PC-3 (cell line): ENCODE results near the gene ZNF778.

ENCODE experiments used
- EZH2 ChIP-seq: fragments of 300-600 bp; sonication (generic); IDR thresholded peaks from one replicate; pipeline ENCODE4 v1.6.1; 2017; ENCODE audit warnings: antibody characterized with exemption, mild to moderate bottlenecking, low read length; ENCODE audit not compliant: unreplicated experiment
- EZH2phosphoT487 ChIP-seq: fragments of 300-600 bp; sonication (generic); IDR thresholded peaks from 2 replicates; pipeline ENCODE4 v1.6.1; 2018; ENCODE audit warnings: mild to moderate bottlenecking, antibody characterized with exemption, low read length, borderline replicate concordance
- TF ChIP-seq, protein P1 (sequence below): fragments of 300-600 bp; sonication (generic); conservative IDR thresholded peaks from 2 replicates; pipeline ENCODE4 v1.5.1; 2017; ENCODE audit warnings: antibody characterized with exemption, low read depth, mild to moderate bottlenecking, low read length

DNA sequence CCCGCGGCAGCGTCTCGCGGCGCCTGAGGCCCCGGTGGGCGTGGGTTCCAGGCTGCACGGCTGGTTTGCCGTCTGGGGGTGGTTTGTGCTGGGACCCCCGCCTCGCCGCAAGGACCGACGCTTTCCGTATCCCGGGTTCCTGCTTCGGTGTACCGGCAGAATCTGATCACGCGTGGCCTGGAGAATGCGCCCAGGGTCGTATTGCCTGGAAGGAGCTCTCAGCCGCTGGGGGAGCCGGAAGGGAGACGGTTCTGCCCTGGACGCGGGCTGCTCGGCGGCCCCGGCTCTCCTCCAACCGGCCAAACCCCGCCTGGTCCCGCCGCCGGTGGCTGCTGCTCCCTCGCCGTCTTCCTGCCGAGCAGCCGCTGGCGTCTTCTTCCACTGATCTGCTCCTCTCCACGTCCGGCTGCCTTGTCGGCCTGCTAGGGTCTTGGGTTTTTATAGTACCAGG lies 39.8 kb downstream of the ZNF778 start:
- TF ChIP-seq, protein P1, sequence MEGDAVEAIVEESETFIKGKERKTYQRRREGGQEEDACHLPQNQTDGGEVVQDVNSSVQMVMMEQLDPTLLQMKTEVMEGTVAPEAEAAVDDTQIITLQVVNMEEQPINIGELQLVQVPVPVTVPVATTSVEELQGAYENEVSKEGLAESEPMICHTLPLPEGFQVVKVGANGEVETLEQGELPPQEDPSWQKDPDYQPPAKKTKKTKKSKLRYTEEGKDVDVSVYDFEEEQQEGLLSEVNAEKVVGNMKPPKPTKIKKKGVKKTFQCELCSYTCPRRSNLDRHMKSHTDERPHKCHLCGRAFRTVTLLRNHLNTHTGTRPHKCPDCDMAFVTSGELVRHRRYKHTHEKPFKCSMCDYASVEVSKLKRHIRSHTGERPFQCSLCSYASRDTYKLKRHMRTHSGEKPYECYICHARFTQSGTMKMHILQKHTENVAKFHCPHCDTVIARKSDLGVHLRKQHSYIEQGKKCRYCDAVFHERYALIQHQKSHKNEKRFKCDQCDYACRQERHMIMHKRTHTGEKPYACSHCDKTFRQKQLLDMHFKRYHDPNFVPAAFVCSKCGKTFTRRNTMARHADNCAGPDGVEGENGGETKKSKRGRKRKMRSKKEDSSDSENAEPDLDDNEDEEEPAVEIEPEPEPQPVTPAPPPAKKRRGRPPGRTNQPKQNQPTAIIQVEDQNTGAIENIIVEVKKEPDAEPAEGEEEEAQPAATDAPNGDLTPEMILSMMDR: no peak
- TF ChIP-seq EZH2 (no peak), EZH2phosphoT487 (no peak)
